K562 (cell line): ENCODE data around the gene BRWD1. TPM values are rescaled to one million over a fixed set of nuclear protein-coding genes. Genes with fewer than 3 reads are reported as not detected.

Experiments
- ADNP ChIP-seq: fragments of 200-800 bp; sonication (Bioruptor generic); IDR thresholded peaks from 2 replicates; pipeline ENCODE4 v1.6.1; 2016; ENCODE audit warnings: missing genetic modification characterization, missing compliant biosample characterization
- ARNT ChIP-seq, 2 experiments: fragments of 450-650 bp; IDR thresholded peaks; 2 replicates each; pipeline ENCODE4 v1.6.1; 2016; ENCODE audit warnings: mild to moderate bottlenecking in 1 of 2
- ATF1 ChIP-seq, 2 experiments: fragments of 450-650 bp in 1 of 2; IDR thresholded peaks; 2 replicates each; pipeline ENCODE4 v1.6.1; 2016; ENCODE audit warnings: missing compliant biosample characterization in 1 of 2, missing genetic modification characterization in 1 of 2
- CTCFL ChIP-seq: IDR thresholded peaks from 2 replicates; pipeline ENCODE4 v1.6.1; 2011; ENCODE audit warnings: borderline replicate concordance, low read depth, mild to moderate bottlenecking, moderate library complexity, low read length; ENCODE audit not compliant: insufficient read depth, poor library complexity, severe bottlenecking
- ELK3 ChIP-seq: fragments of 450-650 bp; formaldehyde crosslinking; IDR thresholded peaks from 2 replicates; pipeline ENCODE4 v1.4.0; 2020; ENCODE audit warnings: mild to moderate bottlenecking
- FOXK2 ChIP-seq, 2 experiments: fragments of 450-650 bp; IDR thresholded peaks in 1 of 2; conservative IDR thresholded peaks in 1 of 2; 2 replicates each; pipeline ENCODE4 v1.6.1; 2016; ENCODE audit warnings: low read depth in 2 of 2, mild to moderate bottlenecking in 1 of 2
- FOXO4 ChIP-seq: fragments of 450-650 bp; formaldehyde crosslinking; IDR thresholded peaks from 2 replicates; pipeline ENCODE4 v1.4.0; 2020; ENCODE audit warnings: mild to moderate bottlenecking, moderate library complexity
- LCOR ChIP-seq: sonication (generic); formaldehyde crosslinking; IDR thresholded peaks from 2 replicates; pipeline ENCODE4 v1.8.0; 2022; ENCODE audit warnings: mild to moderate bottlenecking, missing genetic modification reagents
- MECOM ChIP-seq: fragments of 250-450 bp; sonication (Bioruptor Pico); IDR thresholded peaks from 2 replicates; pipeline ENCODE4 v1.8.0; 2022; ENCODE audit warnings: inconsistent platforms
- MYC ChIP-seq, 2 experiments: fragments of 250-450 bp in 1 of 2; sonication (Bioruptor Pico) in 1 of 2; IDR thresholded peaks; 2 replicates each; pipeline versions ENCODE4 v1.5.1 to v1.6.1; 2012 to 2021; ENCODE audit warnings: low read depth in 2 of 2, borderline replicate concordance in 1 of 2, improper control_type of control experiment in 1 of 2, low read length in 1 of 2, mild to moderate bottlenecking in 1 of 2, moderate library complexity in 1 of 2
- NR3C1 ChIP-seq: sonication (generic); formaldehyde crosslinking; IDR thresholded peaks from 2 replicates; pipeline ENCODE4 v1.8.1; 2022; ENCODE audit warnings: missing genetic modification reagents
- SRSF1 ChIP-seq: fragments of 200-400 bp; formaldehyde crosslinking; IDR thresholded peaks from 2 replicates; pipeline ENCODE4 v1.6.1; 2017; ENCODE audit warnings: mild to moderate bottlenecking, low read depth, low read length, moderate library complexity
- ZNF224 ChIP-seq: sonication (generic); formaldehyde crosslinking; IDR thresholded peaks from 2 replicates; pipeline ENCODE4 v1.8.0; 2022; ENCODE audit warnings: mild to moderate bottlenecking, missing genetic modification reagents
- ZNF316 ChIP-seq: fragments of 450-650 bp; IDR thresholded peaks from 2 replicates; pipeline ENCODE4 v1.6.1; 2016
- polyA plus RNA-seq, 8 experiments: library from polyadenylated mRNA; depleted of rRNA in 4 of 8; stranded (reverse) in 5 of 8; unstranded in 3 of 8; fragments of >200 nt; fragmentation: Nextera tagmentation in 2 of 8; fragmentation: Illumina TruSeq in 1 of 8; extraction: Ambion mirVana in 2 of 8; extraction: Trizol in 1 of 8; gene quantifications; 2 replicates each; pipeline versions ENCODE4 v1.2.1 to v1.2.3, GENCODE V29; 2011 to 2014; ENCODE audit warnings: inconsistent platforms in 1 of 8, missing spikeins in 1 of 8
- total RNA-seq, 7 experiments: library from RNA; depleted of rRNA in 6 of 7; stranded (reverse); fragments of >200 nt in 6 of 7; fragmentation: Illumina TruSeq in 2 of 7; extraction: Trizol in 2 of 7; gene quantifications; 2 replicates each; pipeline versions ENCODE4 v1.2.1 to v1.2.3, GENCODE V29; 2011 to 2021; ENCODE audit warnings: low replicate concordance in 1 of 7
- TF ChIP-seq, protein P1 (sequence below): fragments of 250-450 bp; sonication (Bioruptor Pico); IDR thresholded peaks from 2 replicates; pipeline ENCODE4 v1.6.1; 2021; ENCODE audit warnings: mild to moderate bottlenecking
- TF ChIP-seq, protein P2 (sequence below): sonication (generic); formaldehyde crosslinking; IDR thresholded peaks from 2 replicates; pipeline ENCODE4 v1.8.1; 2023; ENCODE audit warnings: mild to moderate bottlenecking, missing genetic modification reagents
- TF ChIP-seq, protein P3 (sequence below): IDR thresholded peaks from 2 replicates; pipeline ENCODE4 v1.6.1; 2014; ENCODE audit warnings: antibody characterized with exemption

Gene BRWD1
- total and polyA plus RNA-seq, 9 of the 15 experiments (the other 6 are each of a cell fraction or from before 2014, with no cell fraction given) = 10.1 to 60.2 (median 34.1) TPM

DNA sequence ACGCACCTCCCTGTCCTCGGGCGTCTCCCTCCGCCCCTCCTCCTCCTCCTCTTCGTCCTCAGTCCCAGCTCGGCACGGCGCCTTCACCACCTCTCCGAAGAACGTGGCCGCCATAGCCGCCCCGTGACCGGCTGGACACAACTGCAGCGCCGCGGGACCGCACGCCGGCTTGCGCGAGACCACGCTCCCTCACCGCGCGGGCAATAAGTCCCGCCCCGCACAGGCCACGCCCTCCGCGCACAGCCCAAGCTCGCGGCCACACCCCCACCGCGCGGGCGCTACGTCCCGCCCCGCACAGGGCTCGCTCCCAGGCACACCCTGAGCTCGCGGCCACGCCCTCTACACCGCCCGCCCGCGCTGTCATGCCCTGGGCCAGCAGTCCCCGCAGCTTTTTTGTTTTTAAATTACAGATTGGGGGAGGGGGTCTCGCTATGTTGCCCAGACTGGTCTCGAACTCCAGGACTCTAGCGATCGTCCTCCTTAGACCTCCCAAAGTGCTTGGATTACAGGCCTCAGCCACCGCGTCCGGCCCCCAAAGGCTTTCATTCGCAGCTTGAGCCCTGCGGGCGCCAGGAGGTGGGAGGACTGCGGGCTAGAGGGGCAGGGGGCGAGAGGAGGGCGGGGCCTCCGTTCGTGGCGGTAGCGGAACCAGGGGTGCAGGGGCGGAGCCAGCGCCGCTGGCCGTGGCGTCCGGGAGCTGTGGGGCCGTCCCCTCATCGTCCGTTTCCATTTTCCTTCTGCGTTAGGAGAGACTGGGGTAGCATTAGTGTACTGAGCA, 130.0 kb downstream of the BRWD1 start, which contains the start of gene PSMG1 (continued):
- TF ChIP-seq ARNT (IDR thresholded peaks at IDR 0.05) = no peak; a peak in 1 of 4 replicates
- TF ChIP-seq, protein P1, sequence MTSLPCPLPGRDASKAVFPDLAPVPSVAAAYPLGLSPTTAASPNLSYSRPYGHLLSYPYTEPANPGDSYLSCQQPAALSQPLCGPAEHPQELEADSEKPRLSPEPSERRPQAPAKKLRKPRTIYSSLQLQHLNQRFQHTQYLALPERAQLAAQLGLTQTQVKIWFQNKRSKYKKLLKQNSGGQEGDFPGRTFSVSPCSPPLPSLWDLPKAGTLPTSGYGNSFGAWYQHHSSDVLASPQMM (CRISPR knock-in tag) = no peak
- TF ChIP-seq ELK3 (CRISPR knock-in tag) = no peak
- TF ChIP-seq FOXK2 (conservative IDR thresholded peaks at IDR 0.05 in 1 of 2, IDR thresholded peaks at IDR 0.05 in 1 of 2; ENCODE audit: low read depth in 2 of 2) = peak in 1 of 2 experiments; percentile 12; a peak in 1 of 4 replicates
- no peak for TF ChIP-seq FOXO4 (CRISPR knock-in tag)
- no peak for TF ChIP-seq ZNF224 (CRISPR knock-in tag)
- TF ChIP-seq MYC (IDR thresholded peaks at IDR 0.05; ENCODE audit: low read depth, low read length) = peak; percentile 96
- TF ChIP-seq MYC (CRISPR knock-in tag; IDR thresholded peaks at IDR 0.05; ENCODE audit: borderline replicate concordance, low read depth) = peak; percentile 53; the same call in 1 of the 2 replicates
- peak; percentile 42; the same call in 1 of the 2 replicates for TF ChIP-seq LCOR (CRISPR knock-in tag)
- no peak for TF ChIP-seq SRSF1
- TF ChIP-seq ATF1 (CRISPR knock-in tag; IDR thresholded peaks at IDR 0.05) = no peak
- TF ChIP-seq ATF1 (tag; IDR thresholded peaks at IDR 0.05) = peak; percentile 85
- no peak; the same call in 1 of the 2 replicates for TF ChIP-seq NR3C1 (CRISPR knock-in tag)
- no peak for TF ChIP-seq MECOM (CRISPR knock-in tag)
- TF ChIP-seq, protein P2, sequence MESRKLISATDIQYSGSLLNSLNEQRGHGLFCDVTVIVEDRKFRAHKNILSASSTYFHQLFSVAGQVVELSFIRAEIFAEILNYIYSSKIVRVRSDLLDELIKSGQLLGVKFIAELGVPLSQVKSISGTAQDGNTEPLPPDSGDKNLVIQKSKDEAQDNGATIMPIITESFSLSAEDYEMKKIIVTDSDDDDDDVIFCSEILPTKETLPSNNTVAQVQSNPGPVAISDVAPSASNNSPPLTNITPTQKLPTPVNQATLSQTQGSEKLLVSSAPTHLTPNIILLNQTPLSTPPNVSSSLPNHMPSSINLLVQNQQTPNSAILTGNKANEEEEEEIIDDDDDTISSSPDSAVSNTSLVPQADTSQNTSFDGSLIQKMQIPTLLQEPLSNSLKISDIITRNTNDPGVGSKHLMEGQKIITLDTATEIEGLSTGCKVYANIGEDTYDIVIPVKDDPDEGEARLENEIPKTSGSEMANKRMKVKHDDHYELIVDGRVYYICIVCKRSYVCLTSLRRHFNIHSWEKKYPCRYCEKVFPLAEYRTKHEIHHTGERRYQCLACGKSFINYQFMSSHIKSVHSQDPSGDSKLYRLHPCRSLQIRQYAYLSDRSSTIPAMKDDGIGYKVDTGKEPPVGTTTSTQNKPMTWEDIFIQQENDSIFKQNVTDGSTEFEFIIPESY = peak; percentile 75
- TF ChIP-seq ADNP (tag) = no peak
- TF ChIP-seq, protein P3, sequence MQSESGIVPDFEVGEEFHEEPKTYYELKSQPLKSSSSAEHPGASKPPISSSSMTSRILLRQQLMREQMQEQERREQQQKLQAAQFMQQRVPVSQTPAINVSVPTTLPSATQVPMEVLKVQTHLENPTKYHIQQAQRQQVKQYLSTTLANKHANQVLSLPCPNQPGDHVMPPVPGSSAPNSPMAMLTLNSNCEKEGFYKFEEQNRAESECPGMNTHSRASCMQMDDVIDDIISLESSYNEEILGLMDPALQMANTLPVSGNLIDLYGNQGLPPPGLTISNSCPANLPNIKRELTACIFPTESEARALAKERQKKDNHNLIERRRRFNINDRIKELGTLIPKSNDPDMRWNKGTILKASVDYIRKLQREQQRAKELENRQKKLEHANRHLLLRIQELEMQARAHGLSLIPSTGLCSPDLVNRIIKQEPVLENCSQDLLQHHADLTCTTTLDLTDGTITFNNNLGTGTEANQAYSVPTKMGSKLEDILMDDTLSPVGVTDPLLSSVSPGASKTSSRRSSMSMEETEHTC = peak; percentile 77
- TF ChIP-seq CTCFL = no peak
- no peak for TF ChIP-seq ZNF316
